ENCODE measurements around the gene CCDC159.
"Not testable (repeated sequence)": the region's sequence is repeated elsewhere in the genome, so short reads cannot be mapped to it uniquely, and the experiment has no call there.

CCDC159 gene

GRCh38 chr19:11364296-11364904, 18.1 kb downstream of the CCDC159 start:
- in situ Hi-C loops (cut with MboI; ENCODE audit: low sequenced_read_pairs) = no loop called here

DNA sequence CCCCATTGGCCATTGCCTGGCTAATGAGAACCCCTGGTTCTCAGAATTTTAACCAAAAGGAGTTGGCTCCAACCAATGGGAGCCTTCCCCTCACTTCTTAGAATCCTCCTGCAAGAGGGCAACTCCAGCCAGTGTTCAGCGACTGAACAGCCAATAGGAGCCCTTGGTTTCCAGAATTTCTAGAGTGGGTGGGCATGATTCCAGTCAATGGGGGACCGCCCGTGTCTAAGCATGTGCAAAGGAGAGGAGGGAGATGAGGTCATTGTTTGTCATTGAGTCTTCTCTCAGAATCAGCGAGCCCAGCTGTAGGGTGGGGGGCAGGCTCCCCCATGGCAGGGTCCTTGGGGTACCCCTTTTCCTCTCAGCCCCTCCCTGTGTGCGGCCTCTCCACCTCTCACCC, 18.6 kb downstream of the CCDC159 start:
- in situ Hi-C loops (cut with MboI; ENCODE audit: low sequenced_read_pairs) = no loop called here

DNA sequence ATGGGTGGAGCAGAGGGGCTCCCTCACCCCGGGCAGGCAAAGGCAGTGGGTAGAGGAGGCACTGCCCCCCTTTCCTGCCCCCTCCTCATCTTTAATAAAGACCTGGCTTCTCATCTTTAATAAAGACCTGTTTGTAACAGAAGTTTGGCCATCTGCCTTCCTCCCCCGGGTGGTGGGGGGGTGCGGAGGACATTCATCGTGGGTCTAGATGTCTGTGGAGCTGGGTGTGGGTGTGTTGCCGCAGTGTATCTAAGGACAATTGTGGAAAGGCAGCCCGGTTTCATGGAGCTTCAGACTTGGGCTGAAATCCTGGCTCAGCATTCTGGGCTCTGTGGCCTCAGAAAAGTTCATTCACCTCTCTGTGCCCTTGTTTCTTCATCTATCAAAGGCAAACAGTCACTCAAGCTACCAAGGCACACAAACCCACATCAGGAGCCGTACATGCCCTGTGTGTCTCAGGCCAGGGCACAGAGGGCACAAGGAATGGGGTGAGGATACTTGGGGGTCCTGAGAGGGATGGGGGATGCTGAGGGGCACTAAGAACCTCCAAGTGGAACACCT, 19.3 kb downstream of the CCDC159 start:
- in situ Hi-C loops (cut with MboI; ENCODE audit: low sequenced_read_pairs) = no loop called here

GRCh38 chr19:11367528-11367927, 21.2 kb downstream of the CCDC159 start:
- in situ Hi-C loops (cut with MboI; ENCODE audit: low sequenced_read_pairs) = no loop called here

- in situ Hi-C loops (cut with MboI; ENCODE audit: low sequenced_read_pairs) = no loop called here
These were observed 24.4 kb downstream of the CCDC159 start for GRCh38 chr19:11370744-11371143.

DNA sequence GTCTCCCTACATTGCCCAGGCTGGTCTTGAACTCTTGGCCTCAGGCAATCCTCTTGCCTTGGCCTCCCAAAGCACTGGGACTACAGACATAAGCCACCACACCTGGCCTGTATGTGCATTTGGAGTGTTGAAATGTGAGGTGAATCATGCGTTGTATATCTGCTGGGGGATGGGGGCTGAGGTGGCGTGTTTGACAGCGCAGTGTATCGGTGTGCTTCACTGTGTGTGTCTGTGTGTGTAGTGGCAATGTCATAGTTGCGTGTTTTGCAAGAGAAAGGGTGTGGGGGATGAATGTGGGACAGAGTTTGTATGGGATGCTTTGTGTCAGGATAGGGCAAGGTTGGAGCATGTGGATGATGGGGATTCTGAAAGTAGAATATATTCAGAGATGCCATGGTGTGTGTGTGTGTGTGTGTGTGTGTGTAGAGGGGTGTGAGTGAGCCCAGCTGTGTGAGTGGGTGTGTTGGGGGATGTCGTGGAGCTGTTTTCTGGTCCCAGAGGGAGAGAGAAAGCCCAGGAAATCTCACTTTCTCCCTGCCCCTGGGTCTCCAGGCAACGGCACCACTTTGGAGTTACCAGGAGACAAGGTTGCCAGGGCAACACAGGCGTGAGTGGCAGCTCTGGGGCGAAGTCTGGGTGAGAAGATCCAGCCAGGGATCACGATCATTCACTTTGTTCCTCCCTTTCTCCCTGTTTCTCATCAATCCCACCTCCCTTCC, 27.0 kb downstream of the CCDC159 start:
- in situ Hi-C loops (cut with MboI; ENCODE audit: low sequenced_read_pairs) = no loop called here

- in situ Hi-C loops (cut with MboI; ENCODE audit: low sequenced_read_pairs) = no loop called here
These were observed 27.6 kb downstream of the CCDC159 start for GRCh38 chr19:11373885-11374432.

DNA sequence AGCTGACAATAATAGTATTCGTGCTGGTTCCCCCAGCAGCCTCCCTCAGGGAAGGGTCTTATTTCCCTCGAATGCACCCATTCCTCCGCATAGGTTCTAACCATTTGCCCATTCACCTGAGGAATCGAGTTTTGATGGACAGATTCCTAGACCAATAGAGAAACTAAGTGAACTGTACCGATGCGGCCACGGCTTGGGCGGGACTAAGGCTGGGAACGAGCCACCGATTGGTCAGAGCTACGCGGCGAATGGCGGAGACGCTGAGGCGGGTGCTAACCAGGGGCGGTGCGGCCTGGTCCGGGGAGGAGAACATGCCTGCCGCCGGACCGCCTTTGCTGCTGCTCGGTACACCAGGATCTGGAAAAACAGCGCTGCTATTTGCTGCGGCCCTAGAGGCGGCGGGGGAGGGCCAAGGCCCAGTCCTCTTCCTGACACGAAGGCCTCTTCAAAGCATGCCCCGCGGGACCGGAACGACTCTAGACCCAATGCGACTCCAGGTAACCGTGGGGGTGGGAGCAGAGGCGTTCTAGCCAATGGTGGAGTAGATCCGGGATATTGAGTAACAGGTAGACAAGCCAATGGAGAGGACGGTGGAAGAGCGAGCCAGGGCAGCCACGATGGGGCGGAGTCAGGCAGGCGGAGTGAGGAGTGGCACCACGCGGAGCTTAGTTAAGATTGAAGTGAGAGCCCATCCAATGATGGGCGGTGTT, 28.3 kb downstream of the CCDC159 start, which contains the start of gene SWSAP1:
TSS of gene SWSAP1 (plus strand) at position 234 of the 710 bp plus-strand sequence. CDS start at position 249, 15 bp downstream.
- in situ Hi-C loops (cut with MboI; ENCODE audit: low sequenced_read_pairs) = no loop called here

DNA sequence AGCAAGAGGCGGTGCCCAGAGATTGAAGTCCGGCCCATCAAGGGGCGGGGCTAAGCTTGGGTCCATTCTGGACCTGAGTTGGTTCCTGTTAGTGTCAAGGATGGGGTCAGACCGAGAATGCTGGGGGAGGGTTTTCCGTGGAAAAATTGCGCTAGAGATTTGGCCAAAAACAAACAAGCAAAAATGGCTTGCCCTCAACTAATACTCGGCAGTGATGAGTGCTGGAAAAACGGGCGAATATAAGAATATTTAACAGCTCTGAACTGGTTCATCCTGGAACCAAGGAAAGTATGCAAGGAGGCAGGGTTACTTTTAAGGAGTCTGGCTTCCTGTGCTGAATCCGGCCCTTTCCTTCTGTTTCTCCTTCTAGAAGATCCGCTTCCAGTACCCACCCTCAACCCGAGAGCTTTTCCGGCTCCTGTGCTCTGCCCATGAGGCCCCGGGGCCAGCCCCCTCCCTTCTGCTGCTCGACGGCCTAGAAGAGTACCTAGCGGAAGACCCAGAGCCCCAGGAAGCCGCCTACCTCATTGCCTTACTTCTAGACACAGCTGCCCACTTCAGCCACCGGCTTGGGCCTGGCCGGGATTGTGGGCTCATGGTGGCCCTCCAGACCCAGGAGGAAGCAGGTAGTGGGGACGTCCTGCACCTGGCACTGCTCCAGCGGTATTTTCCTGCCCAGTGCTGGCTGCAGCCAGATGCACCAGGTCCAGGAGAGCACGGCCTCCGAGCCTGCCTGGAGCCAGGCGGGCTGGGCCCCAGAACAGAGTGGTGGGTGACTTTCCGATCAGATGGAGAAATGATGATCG, 29.0 kb downstream of the CCDC159 start:
- in situ Hi-C loops (cut with MboI; ENCODE audit: low sequenced_read_pairs) = no loop called here

- in situ Hi-C loops (cut with MboI; ENCODE audit: low sequenced_read_pairs) = no loop called here
These were observed 30.9 kb downstream of the CCDC159 start for GRCh38 chr19:11377237-11377636.

GRCh38 chr19:11377756-11378155, 31.4 kb downstream of the CCDC159 start:
- in situ Hi-C loops (cut with MboI; ENCODE audit: low sequenced_read_pairs) = no loop called here

DNA sequence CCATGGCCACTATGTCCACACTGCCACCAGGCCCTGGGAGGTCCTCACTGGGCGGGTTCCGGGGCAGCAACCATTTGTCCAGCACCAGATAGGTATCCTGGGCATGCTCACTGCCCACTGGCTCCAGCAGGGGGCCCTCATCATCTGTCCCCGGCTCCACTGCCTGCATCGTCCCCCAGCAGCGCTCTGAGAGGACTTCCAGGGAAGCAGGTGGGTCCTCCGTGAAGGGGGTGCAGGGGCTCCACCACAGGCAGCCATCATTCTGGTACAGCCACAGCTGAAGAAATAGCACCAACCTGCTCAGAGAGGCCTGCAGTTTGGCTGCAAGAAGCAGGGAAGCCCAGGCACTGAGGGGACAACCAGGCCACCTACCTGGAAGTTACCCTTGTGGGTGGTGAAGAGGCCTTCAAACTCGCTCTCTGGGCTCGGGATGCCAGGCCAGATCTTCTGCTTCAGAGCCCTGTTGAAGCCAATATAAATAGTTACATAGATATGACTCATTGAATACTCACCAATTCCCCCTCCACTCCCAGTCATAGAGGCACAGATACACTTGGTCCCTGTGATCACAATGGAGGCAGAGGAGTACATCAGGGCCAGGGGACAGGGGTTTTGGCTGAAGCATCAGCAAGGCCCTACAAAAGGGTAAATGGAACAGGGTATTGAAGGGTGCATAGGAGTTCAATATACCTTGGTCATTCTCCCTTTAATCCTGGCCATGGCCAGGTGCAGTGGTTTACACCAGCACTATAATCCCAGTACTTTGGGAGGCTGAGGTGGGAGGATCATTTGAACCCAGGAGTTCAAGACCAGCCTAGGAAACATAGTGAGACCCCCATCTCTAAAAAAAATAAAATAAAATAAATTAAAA, 32.2 kb downstream of the CCDC159 start:
- in situ Hi-C loops (cut with MboI; ENCODE audit: low sequenced_read_pairs) = no loop called here

DNA sequence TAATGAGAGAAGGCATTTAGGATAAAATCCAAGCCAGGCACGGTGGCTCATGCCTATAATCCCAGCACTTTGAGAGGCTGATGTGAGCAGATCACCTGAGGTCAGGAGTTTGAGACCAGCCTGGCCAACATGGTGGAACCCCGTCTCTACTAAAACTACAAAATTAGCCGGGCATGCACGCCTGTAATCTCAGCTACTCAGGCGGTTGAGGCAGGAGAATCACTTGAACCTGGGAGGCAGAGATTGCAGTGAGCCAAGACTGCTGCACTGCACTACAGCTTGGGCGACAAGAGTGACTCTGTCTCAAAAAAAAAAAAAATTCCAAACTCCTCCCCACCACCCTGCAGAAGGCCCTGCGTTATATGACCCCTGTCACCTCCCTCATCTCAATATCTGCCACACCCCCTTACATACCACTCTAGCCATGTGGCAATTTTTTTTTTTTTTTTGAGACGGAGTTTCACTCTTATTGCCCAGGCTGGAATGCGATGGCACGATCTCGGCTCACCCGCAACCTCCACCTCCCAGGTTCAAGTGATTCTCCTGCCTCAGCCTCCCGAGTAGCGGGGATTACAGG, 33.0 kb downstream of the CCDC159 start:
- in situ Hi-C loops (cut with MboI; ENCODE audit: low sequenced_read_pairs) = not testable (repeated sequence)

DNA sequence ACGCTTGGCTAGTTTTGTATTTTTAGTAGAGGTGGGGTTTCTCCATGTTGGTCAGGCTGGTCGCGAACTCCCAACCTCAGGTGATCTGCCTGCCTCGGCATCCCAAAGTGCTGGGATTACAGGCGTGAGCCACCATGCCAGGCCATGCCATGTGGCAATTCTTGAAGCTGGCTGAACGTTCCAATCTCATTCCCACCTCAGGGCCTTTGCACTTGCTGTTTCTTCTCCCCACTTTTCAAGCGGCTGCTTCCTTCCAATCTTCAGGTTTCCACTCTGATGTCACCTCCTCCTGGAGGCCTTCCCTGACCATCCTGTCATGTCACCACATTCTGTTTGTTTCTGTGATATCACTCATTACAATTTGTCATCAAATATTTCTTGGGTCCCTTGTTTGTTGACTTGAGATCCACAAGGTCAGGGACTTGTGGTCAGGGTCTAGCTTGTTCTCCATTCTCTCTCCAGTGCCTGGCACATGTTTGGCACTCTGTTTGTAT, 33.6 kb downstream of the CCDC159 start:
- in situ Hi-C loops (cut with MboI; ENCODE audit: low sequenced_read_pairs) = no loop called here

GRCh38 chr19:11380653-11381537, 34.6 kb downstream of the CCDC159 start:
- in situ Hi-C loops (cut with MboI; ENCODE audit: low sequenced_read_pairs) = no loop called here

DNA sequence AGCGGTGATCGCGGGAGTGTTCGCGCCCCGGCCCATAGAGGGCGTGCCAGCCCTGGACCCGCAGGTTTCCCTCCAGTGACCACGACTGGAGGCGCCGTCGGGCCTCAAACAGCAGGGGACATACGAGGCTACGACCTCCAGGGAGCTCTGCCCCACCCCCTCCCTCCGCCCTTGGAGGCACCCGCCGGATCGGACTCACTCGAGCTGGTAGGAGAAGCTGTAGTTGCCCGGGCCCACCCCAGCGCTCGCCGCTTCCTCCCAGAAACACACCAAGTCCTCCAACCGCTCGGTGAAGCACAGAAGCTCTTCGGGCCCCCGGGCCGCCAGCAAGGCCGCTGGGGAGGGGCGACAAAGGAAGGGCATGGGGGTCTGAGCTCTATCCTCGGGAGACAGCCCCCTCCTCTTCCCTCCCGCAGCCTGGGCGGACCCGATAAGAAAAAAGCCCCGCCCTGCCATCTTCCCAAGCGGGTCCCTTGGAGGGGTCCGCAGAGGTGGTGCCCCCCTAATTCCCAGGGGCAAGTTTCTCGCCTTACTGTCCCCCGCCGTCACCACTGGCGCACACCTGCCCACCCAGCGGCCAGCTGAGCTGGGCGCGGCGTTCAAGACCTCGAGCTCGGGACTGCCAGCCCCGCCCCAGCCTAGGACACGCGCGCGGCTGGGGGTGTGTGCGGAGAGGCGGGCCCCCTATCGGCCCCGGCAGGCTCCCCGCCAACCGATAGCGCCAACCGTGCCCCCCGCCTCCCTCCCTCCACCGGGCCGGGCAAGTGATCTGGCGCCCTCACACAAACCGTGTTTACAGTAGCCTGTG, 36.8 kb downstream of the CCDC159 start:
- in situ Hi-C loops (cut with MboI; ENCODE audit: low sequenced_read_pairs) = no loop called here

GRCh38 chr19:11383706-11384048, 37.4 kb downstream of the CCDC159 start:
- in situ Hi-C loops (cut with MboI; ENCODE audit: low sequenced_read_pairs) = no loop called here

All from HL-60/S4 treated with retinoic acid at 250 ng/mL for 4 days and 3 days (cell line).